Stimulated activated CD8-positive, alpha-beta memory T cell treated with anti-CD3 and anti-CD28 coated beads, Interleukin-12 subunit alpha, Interleukin-12 subunit beta, amount 100 ng/mL, for 24 hours (primary cell): ENCODE measurements around the gene MRGPRX1.
"Not testable (repeated sequence)": the region's sequence is repeated elsewhere in the genome, so short reads cannot be mapped to it uniquely, and the experiment has no call there.

Experiments
- DNase-seq: peaks from one replicate; pipeline ENCODE4 v3.0.0-alpha.2; 2020; ENCODE audit errors: extremely low read depth

The MRGPRX1 gene

DNA sequence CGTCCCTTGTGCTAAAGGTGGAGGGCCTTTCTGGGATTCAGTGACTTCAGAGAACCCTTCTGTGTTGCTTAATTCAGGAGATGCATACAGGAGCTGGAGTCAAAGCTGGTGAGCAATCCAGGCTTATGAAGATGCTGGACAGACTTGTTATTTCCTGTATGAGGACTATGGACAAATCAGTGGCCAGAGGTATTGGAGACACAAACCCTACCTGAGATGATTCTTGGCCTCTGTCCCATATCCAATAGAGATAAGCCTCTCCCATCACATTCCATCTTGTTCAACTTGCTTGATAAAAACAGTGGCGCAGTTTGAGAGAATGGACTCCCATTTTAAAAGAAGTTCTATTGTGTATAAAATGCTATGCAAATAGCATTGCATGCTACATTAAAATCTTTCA, at the start of gene MRGPRX1:
Gene MRGPRX1 (minus strand): TSS at position 101 of the 400 bp plus-strand sequence. CDS start 4,630 bp downstream, outside the sequence.
- no peak for DNase-seq

DNA sequence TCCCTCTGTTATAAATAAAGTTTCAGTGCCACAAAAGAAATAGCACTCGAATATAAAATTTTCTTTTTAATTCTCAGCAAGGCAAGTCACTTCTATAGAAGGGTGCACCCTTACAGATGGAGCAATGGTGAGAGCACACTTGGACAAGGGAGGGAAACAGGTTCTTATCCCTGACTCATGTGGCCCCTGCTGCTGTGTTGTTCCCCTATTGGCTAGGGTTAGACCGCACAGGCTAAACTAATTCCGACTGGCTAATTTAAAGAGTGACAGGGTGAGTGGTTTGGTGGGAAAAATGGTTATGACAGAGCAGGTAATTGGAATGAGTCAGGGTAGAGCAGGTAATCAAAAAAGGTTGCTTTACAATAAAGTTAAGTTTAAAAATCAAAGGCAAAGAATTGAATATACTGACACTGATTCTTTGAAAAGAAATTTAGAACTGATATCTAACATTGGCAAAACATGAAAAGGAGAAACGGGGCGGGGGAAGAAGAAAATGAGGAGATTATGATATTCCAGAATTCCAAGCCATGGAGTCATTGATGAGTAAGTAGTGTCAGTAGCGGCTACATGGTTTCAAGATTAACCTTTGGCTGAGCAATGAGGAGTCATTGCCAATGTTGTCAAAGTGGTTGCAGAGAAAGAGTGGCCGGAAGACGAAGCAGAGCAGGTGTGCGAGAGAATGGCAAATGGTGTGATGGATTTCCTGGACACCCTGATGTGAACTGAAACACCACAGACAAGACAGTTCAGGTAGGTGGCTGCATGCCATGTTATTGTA, 48.4 kb upstream of the MRGPRX1 start:
- no peak for DNase-seq

DNA sequence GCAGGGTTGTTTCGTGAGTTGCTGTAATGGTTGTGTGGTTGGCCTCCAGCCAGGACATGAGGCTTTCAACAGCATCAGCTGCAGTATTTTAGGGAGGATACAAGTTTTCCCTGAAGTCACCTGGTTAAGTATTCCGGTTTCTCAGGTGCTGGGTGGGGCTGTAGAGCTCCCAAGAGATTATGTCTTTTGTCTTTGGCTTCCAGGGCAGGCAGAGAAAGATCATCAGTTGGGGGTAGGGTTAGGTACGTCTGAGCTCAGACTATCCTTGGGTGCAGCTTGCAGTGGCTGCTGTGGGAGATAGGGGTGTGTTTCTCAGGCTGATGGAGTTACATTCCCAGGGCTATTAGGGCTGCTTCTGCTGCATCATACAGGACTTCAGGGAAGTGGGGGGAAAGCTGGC, 47.5 kb upstream of the MRGPRX1 start:
- no peak for DNase-seq

GRCh38 chr11:18981897-18982296, 42.7 kb upstream of the MRGPRX1 start:
- no peak for DNase-seq

- DNase-seq, result no peak
These were observed 35.0 kb upstream of the MRGPRX1 start for GRCh38 chr11:18974192-18974591.

DNA sequence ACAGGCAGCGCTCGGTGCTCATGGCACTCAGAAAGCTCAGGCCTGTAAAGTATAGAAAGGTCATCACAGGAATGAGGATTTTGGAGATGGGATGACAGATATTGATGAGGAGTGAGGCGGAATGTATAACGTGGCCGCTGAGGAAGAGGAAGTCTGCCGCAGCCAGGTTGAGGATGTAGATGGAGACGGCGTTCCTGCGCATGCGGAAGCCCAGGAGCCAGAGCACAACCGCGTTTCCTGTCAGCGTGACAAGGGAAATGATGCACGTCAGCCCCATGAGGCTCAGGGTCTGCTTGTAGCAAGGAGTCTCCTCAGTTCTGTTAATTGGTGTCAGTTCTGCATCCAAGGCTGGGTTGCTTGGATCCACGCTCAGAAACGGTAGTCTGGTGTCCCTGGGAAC, 33.1 kb upstream of the MRGPRX1 start:
- DNase-seq, result no peak

- no peak for DNase-seq
These were observed 30.5 kb upstream of the MRGPRX1 start for GRCh38 chr11:18969720-18970119.

GRCh38 chr11:18958221-18958910, 19.2 kb upstream of the MRGPRX1 start:
- no peak for DNase-seq

GRCh38 chr11:18956630-18957029, 17.4 kb upstream of the MRGPRX1 start:
- DNase-seq, result no peak

DNA sequence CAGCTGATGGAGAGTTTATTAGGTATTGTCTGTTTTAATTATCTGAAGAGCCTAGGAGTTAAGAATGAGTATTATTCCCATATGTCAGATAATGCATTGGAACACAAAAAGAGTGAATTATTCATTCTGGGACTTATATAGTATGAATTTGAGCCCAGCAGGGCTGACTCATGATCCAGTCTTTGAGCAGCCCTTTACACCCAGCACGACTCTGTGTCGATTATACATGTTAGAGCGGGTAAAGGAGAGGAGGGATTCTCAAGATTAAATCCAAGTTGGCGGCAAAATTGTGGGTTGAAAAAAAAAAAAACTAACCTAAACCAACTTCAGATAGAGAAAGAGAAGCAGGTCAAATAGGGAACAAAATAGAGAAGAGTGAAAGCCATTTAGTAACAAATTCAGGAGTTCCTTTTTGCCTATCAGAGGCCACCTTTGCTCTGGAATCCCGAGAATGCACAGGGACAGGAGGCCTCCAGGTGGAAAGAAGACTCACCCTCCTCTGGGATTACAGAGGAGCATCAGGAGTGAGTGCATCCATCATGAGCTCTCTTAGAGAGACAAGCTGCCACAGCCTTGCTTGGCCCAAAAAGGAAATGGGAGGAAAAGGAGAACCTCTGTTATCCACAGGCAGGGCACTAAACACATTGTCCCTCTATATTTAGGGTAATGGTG, 3.1 kb downstream of the MRGPRX1 start:
- DNase-seq, result no peak

- DNase-seq, result no peak
These were observed 4.9 kb downstream of the MRGPRX1 start for GRCh38 chr11:18934195-18934814.

GRCh38 chr11:18927550-18928322, 11.5 kb downstream of the MRGPRX1 start:
- no peak for DNase-seq

DNA sequence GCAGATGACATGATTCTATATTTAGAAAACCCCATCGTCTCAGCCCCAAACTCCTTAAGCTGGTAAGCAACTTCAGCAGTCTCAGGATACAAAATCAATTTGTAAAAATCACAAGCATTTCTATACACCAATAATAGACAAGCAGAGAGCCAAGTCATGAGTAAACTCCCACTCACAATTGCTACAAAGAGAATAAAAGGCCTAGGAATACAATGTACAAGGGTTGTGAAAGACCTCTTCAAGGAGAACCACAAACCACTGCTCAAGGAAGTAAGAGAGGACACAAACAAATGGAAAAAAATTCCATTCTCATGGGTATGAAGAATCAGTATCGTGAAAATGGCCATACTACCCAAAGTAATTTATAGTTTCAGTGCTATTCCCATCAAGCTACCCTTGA, 13.8 kb downstream of the MRGPRX1 start:
- not testable (repeated sequence) for DNase-seq

GRCh38 chr11:18912883-18913282, 26.3 kb downstream of the MRGPRX1 start:
- DNase-seq, result no peak

GRCh38 chr11:18907391-18907790, 31.8 kb downstream of the MRGPRX1 start:
- no peak for DNase-seq

DNA sequence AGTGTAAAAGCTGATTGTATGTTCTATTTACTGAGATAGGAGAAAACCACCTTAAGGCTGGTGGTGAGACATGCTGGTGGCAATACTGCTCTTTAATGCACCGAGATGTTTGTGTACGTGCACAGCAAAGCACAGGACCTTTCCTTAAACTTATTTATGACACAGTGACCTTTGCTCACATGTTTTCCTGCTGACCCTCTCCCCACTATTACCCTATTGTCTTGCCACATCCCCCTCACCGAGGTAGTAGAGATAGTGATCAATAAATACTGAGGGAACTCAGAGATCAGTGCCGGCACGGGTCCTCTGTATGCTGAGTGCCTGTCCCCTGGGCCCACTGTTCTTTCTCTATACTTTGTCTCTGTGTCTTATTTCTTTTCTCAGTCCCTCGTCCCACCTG, 38.6 kb downstream of the MRGPRX1 start:
- not testable (repeated sequence) for DNase-seq

- not testable (repeated sequence) for DNase-seq
These were observed 39.0 kb downstream of the MRGPRX1 start for GRCh38 chr11:18900151-18900611.

DNA sequence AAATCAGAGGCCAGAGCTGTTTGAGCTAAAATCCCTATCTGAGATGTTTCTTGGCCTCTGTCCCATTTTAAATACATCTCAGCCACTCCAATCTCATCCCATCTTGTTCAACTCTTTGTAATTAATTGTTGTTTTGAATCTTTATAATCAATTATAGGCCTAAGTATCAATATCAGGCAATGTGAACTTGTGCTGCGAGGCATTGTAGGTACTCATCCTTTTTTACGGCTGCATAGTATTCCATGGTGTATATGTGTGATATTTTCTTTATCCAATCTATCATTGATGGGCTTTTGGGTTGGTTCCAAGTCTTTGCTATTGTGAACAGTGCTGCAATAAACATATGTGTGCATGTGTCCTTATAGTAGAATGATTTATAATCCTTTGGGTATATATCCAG, 47.5 kb downstream of the MRGPRX1 start:
- not testable (repeated sequence) for DNase-seq

DNA sequence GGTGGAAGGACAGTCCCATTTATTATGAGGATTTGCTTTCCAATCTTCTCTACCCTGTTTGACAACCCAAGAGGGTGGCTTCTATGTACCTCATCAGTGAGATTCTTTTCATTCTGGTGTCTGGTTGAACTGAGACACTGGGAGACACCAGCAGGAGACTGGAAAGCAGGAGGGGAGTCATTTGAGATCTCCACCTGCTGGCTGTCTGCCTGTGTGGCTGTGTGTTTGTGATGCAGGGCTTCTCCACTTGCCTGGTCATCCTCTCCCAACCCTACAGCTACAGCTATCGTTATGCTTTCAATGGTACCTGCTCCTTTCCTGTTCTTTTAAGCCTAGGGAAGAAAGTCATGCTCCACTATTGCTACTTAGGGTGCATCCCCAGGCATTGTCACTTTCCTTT, 48.6 kb downstream of the MRGPRX1 start:
- no peak for DNase-seq
